Measurements from ENCODE around the gene PIANP.

Gene PIANP

GRCh38 chr12:6696690-6697583 lies 3.7 kb downstream of the PIANP start:
- H4K20me1 ChIP-seq (ENCODE audit: insufficient read depth, low read length) = no peaks in the 10 kb centered on the region
- H3K9me3 ChIP-seq (ENCODE audit: insufficient read depth, low read length) = no peaks in the 10 kb centered on the region
- H3K27ac ChIP-seq (ENCODE audit: low read length) = no peak overlapping the region
- peak overlapping the region; percentile 42 for H3K4me2 ChIP-seq (ENCODE audit: low read length)
- H3K36me3 ChIP-seq (replicated peaks; ENCODE audit: low read depth, low read length) = no peaks in the 10 kb centered on the region
- no peaks in the 10 kb centered on the region for H3K79me2 ChIP-seq (ENCODE audit: low read length)
- H2AFZ ChIP-seq (ENCODE audit: low read depth, low read length) = peak overlapping the region; percentile 3; the same call in 1 of the 2 replicates
- peaks cover 25% of the 10 kb centered on the region for H3K4me1 ChIP-seq (ENCODE audit: low read length)
- H3K27me3 ChIP-seq (ENCODE audit: low read depth, low read length) = no peaks in the 10 kb centered on the region
- TF ChIP-seq EZH2phosphoT487 (IDR thresholded peaks at IDR 0.05; ENCODE audit: low read depth) (no peak), CTCF (IDR thresholded peaks at IDR 0.05; ENCODE audit: low read depth, low read length) (no peak)
- no peak overlapping the region for H3K9ac ChIP-seq (ENCODE audit: low read length)
- 0 out of 2 replicates have a peak overlapping the region, but pooled peaks have one; percentile 1 for H3K4me3 ChIP-seq (ENCODE audit: low read length)

GRCh38 chr12:6695313-6696045 lies 5.1 kb downstream of the PIANP start:
- Histone ChIP-seq H3K4me1 (ENCODE audit: low read length) (peaks cover 25% of the 10 kb centered on the region), H3K9me3 (ENCODE audit: insufficient read depth, low read length) (no peaks in the 10 kb centered on the region), H3K79me2 (ENCODE audit: low read length) (no peaks in the 10 kb centered on the region), H4K20me1 (ENCODE audit: insufficient read depth, low read length) (no peaks in the 10 kb centered on the region), H3K27me3 (ENCODE audit: low read depth, low read length) (no peaks in the 10 kb centered on the region), H3K4me2 (ENCODE audit: low read length) (no peak overlapping the region), H3K36me3 (replicated peaks; ENCODE audit: low read depth, low read length) (no peaks in the 10 kb centered on the region), H2AFZ (ENCODE audit: low read depth, low read length) (no peak overlapping the region), H3K9ac (ENCODE audit: low read length) (no peak overlapping the region), H3K27ac (ENCODE audit: low read length) (no peak overlapping the region), H3K4me3 (ENCODE audit: low read length) (no peak overlapping the region)
- no peak for TF ChIP-seq EZH2phosphoT487 (IDR thresholded peaks at IDR 0.05; ENCODE audit: low read depth)
- no peak for TF ChIP-seq CTCF (IDR thresholded peaks at IDR 0.05; ENCODE audit: low read depth, low read length)

GRCh38 chr12:6694701-6695100 lies 5.9 kb downstream of the PIANP start:
- Histone ChIP-seq H3K36me3 (replicated peaks; ENCODE audit: low read depth, low read length) (no peaks in the 10 kb centered on the region), H2AFZ (ENCODE audit: low read depth, low read length) (no peak overlapping the region), H4K20me1 (ENCODE audit: insufficient read depth, low read length) (no peaks in the 10 kb centered on the region), H3K4me3 (ENCODE audit: low read length) (no peak overlapping the region), H3K27me3 (ENCODE audit: low read depth, low read length) (no peaks in the 10 kb centered on the region), H3K79me2 (ENCODE audit: low read length) (peaks cover 8% of the 10 kb centered on the region), H3K4me2 (ENCODE audit: low read length) (no peak overlapping the region), H3K9me3 (ENCODE audit: insufficient read depth, low read length) (no peaks in the 10 kb centered on the region), H3K27ac (ENCODE audit: low read length) (no peak overlapping the region), H3K9ac (ENCODE audit: low read length) (no peak overlapping the region), H3K4me1 (ENCODE audit: low read length) (peaks cover 30% of the 10 kb centered on the region)
- TF ChIP-seq CTCF (IDR thresholded peaks at IDR 0.05; ENCODE audit: low read depth, low read length) (no peak), EZH2phosphoT487 (IDR thresholded peaks at IDR 0.05; ENCODE audit: low read depth) (no peak)

GRCh38 chr12:6693832-6694355 lies 6.7 kb downstream of the PIANP start:
- H3K27ac ChIP-seq (ENCODE audit: low read length) = no peak overlapping the region
- peaks cover 11% of the 10 kb centered on the region for H3K79me2 ChIP-seq (ENCODE audit: low read length)
- no peak overlapping the region for H3K9ac ChIP-seq (ENCODE audit: low read length)
- H3K36me3 ChIP-seq (replicated peaks; ENCODE audit: low read depth, low read length) = no peaks in the 10 kb centered on the region
- no peak overlapping the region for H3K4me2 ChIP-seq (ENCODE audit: low read length)
- H4K20me1 ChIP-seq (ENCODE audit: insufficient read depth, low read length) = no peaks in the 10 kb centered on the region
- H2AFZ ChIP-seq (ENCODE audit: low read depth, low read length) = no peak overlapping the region
- TF ChIP-seq CTCF (IDR thresholded peaks at IDR 0.05; ENCODE audit: low read depth, low read length) = no peak
- no peak for TF ChIP-seq EZH2phosphoT487 (IDR thresholded peaks at IDR 0.05; ENCODE audit: low read depth)
- H3K4me3 ChIP-seq (ENCODE audit: low read length) = no peak overlapping the region
- no peaks in the 10 kb centered on the region for H3K27me3 ChIP-seq (ENCODE audit: low read depth, low read length)
- no peaks in the 10 kb centered on the region for H3K9me3 ChIP-seq (ENCODE audit: insufficient read depth, low read length)
- peaks cover 30% of the 10 kb centered on the region for H3K4me1 ChIP-seq (ENCODE audit: low read length)
